GM18498 (cell line): Measurements from ENCODE around the gene HAX1.
"Not testable (repeated sequence)": the region's sequence is repeated elsewhere in the genome, so short reads cannot be mapped to it uniquely, and the experiment has no call there.

Source experiments
- ATAC-seq: cut with Tn5 transposase; IDR thresholded peaks from one replicate; pipeline ENCODE4 v1.9.1; 2021; ENCODE audit warnings: mild to moderate bottlenecking, moderate library complexity; ENCODE audit not compliant: unreplicated experiment

The HAX1 gene

GRCh38 chr1:154272217-154272998 is at the start of gene HAX1:
Gene HAX1, plus strand, starts transcription at chr1:154272629. Its CDS starts 95 bp downstream, at chr1:154272724.
- ATAC-seq = peak; percentile 91

- ATAC-seq = no peak
Observed at GRCh38 chr1:154222918-154223317, 49.5 kb upstream of the HAX1 start.

- ATAC-seq = no peak
Observed at GRCh38 chr1:154223621-154224020, 48.8 kb upstream of the HAX1 start.

- no peak for ATAC-seq
Observed at GRCh38 chr1:154225370-154225769, 47.1 kb upstream of the HAX1 start.

GRCh38 chr1:154231112-154231511 is 41.3 kb upstream of the HAX1 start:
- ATAC-seq = not testable (repeated sequence)

- ATAC-seq = not testable (repeated sequence)
Observed at GRCh38 chr1:154233127-154233526, 39.3 kb upstream of the HAX1 start.

- no peak for ATAC-seq
Observed at GRCh38 chr1:154236855-154237254, 35.6 kb upstream of the HAX1 start.

- ATAC-seq = no peak
Observed at GRCh38 chr1:154237435-154237834, 35.0 kb upstream of the HAX1 start.

- ATAC-seq = no peak
Observed at GRCh38 chr1:154237880-154238506, 34.4 kb upstream of the HAX1 start.

- ATAC-seq = no peak
Observed at GRCh38 chr1:154239491-154239890, 32.9 kb upstream of the HAX1 start.

- no peak for ATAC-seq
Observed at GRCh38 chr1:154240294-154240833, 32.1 kb upstream of the HAX1 start.

- ATAC-seq = no peak
Observed at GRCh38 chr1:154241703-154242351, 30.6 kb upstream of the HAX1 start.

GRCh38 chr1:154253671-154254070 is 18.8 kb upstream of the HAX1 start:
- ATAC-seq = no peak

- no peak for ATAC-seq
Observed at GRCh38 chr1:154256686-154257085, 15.7 kb upstream of the HAX1 start.

- ATAC-seq = no peak
Observed at GRCh38 chr1:154258784-154259183, 13.6 kb upstream of the HAX1 start.

- no peak for ATAC-seq
Observed at GRCh38 chr1:154260127-154260526, 12.3 kb upstream of the HAX1 start.

- ATAC-seq = no peak
Observed at GRCh38 chr1:154263465-154264332, 8.7 kb upstream of the HAX1 start.

- no peak for ATAC-seq
Observed at GRCh38 chr1:154264454-154264853, 8.0 kb upstream of the HAX1 start.

- no peak for ATAC-seq
Observed at GRCh38 chr1:154265586-154265985, 6.8 kb upstream of the HAX1 start.

- no peak for ATAC-seq
Observed at GRCh38 chr1:154270833-154271232, 1.6 kb upstream of the HAX1 start.
